ENCODE data around the gene ATP6V1G2.

ATP6V1G2 gene

DNA sequence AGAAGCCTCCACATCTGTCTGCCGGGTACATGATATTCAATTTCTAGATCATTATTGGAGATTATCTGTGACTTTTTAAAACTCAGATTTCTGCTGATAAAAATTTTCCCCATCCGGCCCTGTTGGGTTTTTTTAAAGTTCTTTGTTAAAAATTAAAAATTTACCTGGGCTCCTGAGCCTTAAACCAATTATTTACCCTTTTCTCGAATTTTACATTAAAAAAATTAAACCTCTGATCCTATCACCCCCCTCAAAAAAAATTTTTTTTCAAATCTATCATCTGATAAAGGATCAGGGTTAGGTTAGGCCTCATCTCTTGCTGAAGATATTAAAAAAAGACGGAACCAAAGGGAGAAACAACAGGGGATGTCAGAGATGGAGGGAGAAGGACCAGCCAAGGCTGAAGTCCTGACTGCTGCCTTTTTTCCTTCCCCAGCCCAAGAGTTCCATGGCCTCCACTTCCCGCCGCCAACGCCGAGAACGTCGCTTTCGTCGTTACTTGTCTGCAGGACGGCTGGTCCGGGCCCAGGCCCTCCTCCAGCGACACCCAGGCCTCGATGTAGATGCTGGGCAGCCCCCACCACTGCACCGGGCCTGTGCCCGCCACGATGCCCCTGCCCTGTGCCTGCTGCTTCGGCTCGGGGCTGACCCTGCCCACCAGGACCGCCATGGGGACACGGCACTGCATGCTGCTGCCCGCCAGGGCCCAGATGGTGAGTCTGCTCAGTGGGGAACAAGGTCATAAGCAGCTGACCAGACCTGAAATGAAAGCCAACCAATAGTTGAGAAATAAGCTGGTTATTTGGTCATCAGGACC is 1.5 kb upstream of the ATP6V1G2 start:
- no peak for DNase-seq (ENCODE audit: low read depth)

DNA sequence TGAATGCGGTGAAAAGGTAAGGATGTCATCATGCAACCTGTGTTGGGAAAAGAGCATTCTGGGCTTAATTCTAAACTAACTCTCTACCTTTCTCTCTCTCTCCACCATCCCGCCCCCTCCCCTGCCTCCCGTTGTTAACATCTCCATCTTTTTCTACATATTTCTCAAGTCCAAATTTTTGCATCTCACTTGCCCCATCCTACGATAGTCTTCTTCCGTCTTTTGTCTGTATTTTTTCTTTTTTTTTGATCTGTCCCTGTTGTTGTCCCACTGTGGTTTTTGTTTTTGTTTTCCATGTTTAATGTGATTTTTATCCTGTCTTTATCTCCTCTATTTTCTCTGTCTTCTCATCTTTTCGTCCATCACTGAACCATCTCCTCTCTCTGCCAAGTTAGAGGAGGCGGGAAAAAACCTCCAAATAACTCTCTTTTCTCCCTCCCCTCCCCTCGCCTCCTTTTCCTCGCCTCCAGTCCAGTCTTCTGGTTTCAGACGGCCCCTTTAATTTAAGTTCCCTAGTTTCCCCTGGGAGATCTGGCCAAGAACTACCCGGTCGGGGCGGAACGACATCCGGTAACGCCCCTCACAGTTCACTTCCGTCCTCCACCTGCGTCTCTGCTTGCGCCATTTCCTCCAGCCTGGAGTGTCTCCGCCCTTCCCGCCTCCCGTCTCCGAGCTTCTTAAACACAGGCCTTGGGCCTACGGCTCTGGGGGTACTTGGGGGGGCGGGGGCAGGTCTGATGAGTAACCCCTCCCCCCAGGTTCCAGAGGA is 734 bp upstream of the ATP6V1G2 start, which contains the start of gene NFKBIL1:
Gene NFKBIL1, plus strand, starts transcription at position 651 of the 769 bp plus-strand sequence. Its CDS starts 87 bp downstream, at position 738.
- DNase-seq (ENCODE audit: low read depth): peak; percentile 98

DNA sequence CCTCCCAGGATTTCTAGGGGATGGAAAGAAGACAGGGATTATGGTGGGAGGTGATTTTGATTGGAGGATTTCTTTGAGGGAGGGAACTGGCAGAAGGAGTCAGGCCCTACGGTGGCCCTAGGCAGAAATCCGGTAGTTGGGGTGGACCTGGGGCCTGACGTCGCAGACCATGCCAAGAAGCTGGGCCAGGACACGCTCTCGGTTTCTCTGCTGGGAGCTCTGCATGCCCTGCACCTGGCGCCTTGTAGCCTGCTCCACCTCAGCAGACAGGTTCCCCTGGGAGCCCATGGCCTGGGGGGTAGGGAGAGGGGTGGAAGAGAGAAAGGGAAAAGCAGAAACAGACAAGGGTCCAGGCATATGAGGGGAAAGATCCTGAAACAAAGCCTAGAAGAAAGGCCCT is 1.1 kb downstream of the ATP6V1G2 start:
- DNase-seq (ENCODE audit: low read depth): no peak

DNA sequence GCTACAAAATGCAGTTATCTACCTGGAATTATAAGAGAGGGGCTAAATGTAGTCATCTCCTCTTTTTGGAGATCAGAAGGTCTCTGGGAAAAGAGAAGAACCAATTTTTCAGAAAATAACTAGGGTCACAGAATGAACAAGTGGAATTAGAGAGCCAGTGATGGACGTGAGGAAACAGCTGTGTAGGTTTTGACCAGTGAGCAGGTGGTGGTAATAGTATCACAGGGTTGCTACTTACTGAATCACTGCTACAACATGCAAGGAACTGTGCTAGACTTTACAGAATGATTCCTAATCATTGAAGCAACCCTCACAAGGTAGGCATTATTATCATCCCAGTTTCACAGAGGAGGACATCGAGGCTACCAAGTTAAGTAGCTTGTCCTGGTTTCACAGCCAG is 1.7 kb downstream of the ATP6V1G2 start:
- DNase-seq (ENCODE audit: low read depth): no peak

DNA sequence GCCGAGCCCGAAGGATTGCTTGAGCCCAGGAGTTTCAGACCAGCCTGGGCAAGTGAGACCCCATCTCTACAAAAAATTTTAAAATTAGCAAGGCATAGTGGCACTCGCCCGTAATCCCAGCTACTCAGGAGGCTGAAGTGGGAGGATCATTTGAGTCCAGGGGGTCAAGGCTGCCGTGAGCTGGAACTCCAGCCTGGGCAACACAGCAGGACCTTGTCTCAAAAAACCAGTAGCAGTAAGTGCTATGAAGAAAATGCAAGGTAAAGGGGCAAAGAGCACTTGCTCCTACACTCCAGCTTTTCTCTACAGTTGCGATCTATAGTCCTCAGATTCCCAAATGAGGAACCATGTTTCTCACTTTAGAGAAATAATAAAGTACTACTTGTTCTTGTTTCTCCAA is 2.8 kb downstream of the ATP6V1G2 start:
- no peak for DNase-seq (ENCODE audit: low read depth)

DNA sequence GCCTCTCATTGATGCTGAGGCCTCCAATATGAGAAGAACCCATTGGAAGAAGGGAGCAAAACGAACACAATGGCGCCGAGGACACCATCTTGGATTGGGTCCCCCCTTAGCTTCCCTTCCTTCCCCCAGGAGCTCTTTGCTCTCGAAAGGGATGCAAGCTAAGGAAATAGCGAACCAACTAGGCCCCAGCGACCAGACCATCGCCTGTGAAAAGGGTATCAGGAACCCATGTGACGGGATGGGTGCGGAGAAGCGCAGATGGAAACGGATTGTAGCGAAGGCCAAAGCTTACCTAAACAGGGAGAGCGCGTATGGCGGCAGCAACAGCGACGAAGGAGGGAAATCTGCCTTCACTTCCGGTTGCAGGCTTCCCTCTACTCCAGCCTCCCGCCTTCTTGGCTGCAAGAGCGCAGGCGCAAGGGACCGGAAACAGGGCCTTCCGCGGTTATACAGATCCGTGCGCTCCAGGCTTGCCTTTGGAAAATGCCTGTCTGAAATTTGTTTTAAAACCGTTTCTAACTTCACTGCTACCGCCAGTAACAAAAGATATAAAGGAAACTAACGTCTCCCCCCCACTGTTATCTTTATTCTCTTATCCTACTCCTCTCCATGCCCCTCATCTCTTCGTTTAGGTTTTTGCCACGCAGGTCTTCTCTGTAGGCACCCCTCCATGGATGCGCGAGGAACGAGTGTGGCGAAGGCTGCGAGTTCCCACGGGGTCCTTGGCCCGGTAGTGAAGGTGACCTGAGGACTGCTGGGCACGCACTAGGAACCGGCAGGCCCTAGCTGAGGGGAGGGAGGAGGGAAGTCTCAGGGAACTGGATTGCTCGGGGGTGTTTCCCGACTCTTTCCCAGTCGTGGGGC is 4.5 kb downstream of the ATP6V1G2 start, which contains the start of gene DDX39B:
Gene DDX39B, minus strand, starts transcription at position 346 of the 864 bp plus-strand sequence. CDS start 1,471 bp downstream, outside the sequence.
- peak; percentile 97 for DNase-seq (ENCODE audit: low read depth)

DNA sequence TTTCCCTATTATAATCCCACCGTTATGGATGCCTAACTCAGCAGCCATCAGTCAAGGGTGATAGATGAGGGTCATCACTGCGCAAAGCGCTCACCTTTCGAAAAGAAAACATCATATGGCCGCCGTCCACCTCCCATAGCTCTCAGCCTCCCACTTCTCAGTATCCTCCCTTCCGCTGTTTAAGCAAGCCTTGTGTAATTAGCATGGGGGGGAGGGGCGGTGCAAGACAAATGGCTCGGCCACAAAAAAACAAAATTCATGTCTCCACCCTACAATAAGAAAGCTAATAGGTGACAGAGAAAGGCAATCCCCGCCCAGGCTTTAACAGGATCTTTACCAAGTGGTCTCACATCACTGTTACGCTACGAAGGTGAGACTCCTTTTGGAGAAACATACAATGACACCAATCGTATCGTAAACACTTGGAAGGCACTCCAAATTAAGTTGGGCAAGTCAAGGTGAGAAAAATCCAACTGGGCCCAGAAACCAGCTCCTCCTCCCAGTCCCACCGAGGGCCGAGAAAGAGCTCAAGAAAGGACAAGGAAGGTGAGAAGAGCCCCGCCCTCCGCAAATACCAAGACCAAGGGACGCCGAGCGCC is 5.2 kb downstream of the ATP6V1G2 start:
- DNase-seq (ENCODE audit: low read depth): peak; percentile 58

DNA sequence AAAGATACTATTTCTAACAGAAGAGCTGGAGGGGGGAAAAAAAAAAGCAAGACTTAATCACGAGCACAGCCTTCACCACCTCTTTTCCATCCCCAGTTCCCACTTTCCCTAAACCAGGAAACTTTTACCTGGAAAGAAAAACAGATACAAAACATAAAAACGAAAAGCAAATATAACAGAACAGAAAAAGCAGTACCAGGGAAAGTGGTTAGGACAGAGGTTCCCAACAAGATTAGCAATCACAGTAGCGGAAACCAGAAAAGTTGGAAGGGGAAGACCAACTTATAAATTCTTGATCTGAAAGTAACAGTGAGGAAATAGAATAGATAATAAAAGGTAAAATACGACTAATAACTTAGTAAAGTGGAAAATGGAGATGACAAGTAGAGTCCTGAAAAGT is 5.8 kb downstream of the ATP6V1G2 start:
- no peak for DNase-seq (ENCODE audit: low read depth)

DNA sequence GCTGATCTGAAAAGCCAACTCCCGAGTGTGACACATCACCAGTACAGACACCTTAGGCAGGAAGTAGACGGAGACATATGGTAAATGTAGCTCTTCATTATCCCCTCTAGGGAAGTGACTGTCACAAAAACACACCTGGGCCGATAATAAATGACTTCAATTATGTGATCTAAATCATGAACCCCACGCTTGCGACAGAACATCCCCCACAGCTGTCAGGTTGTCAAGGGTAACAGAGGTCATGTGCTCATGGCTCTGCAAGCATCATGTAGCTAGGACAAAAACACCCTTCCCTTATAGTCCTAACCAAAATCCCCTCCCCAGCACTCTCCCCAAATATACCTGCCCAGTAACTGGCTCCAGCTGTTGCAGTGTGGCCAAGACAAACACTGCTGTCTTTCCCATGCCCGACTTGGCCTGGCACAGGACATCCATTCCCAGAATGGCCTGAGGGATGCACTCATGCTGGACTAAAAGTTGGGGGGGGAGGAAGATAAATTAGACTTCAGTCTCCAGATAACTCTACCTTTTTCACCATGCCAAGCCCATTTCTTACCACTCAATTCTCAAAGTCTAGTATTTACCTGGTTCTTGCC is 7.5 kb downstream of the ATP6V1G2 start:
- DNase-seq (ENCODE audit: low read depth): no peak

DNA sequence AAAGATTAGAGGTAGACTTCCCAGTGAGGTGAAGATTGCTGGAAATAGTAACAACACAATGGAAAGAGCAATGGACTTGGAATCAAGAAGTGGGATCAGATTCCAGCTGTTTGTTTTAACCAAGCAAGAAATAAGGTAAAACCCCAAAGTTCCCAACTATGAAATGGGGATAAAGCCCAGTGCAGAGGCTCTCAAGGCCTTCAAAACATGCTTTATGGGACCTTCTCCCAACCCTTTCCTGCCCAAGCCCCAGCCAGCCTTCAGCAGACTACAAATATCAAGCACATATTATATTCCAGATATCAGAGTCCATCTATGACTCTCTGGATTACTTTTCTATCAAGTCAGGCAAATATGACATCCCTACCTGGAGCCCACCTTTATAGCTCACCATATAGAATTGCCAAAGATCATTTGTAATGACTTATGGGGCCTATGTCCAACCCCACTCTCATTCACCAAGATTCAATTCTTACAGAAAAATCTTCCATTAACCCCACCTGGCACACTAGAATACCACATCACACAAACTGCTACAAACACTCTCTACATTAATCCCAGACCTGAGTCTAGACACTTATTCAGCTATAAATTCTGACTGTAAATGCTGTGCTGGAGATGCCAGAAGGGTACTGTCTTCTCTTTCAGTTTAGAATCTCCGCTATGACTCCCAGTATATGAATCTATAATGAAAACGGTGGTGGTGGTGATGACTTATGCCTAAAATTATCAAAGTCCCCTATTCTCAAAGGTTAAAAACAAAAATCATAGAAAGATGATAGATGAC is 10.7 kb downstream of the ATP6V1G2 start:
- no peak for DNase-seq (ENCODE audit: low read depth)

DNA sequence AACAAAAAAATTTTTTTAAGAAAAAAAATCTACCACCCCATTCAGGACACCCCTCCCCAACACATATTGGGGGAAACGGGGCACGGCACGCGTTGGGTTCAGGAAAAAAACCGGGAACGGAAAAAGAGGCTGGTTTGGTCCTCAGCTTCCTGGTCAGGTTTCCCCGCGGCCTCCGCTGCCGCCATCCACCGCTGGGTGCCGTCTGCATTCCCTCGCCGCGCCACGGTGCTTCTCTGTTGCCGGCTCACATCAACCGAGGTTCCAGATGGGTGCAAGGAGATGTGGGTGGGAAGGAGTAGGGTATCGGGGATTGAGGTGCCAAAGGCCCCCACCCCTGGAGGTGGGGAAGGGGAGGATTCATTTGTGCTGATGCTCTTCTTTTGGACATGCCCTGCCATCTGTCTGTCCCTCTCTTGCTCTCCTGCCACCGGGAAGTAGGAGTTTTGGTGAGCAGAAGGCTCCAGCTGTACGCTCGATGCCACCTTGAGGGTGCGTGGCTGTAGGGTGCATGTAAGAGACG is 11.8 kb downstream of the ATP6V1G2 start:
- no peak for DNase-seq (ENCODE audit: low read depth)

DNA sequence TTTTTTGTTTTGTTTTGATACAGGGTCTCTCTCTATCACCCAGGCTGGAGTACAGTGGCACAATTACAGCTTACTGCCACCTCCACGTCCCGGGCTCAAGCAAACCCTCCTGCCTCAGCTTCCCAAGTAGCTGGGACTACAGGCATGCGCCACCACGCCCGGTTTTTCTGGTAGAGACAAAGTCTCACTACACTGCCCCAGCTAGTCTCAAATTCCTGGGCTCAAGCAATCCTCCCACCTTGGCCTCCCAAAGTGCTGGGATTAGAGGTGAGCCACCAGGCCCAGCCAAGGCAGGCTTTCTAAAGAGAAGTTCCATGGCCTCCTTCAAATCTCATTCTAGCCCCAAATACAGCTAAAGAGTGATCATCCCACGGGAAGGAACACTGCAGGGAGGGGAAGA is 12.4 kb downstream of the ATP6V1G2 start:
- DNase-seq (ENCODE audit: low read depth): no peak

DNA sequence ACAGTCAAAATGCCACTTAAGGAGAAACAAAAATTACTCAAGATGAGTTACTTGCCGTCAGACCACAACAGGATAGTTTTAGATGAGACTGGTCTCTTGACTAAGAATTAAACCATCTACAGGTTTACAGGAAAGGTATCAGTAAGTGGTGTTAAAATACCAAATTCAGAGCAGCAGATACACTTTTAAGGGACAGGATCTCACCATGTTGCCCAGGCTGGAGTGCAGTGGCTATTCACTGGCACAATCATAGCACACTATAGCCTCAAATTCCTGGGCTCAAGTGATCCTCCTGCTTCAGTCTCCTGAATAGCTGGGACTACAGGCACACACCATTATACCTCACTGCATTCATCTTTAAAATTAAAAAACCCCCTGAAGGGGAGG is 13.0 kb downstream of the ATP6V1G2 start:
- no peak for DNase-seq (ENCODE audit: low read depth)

DNA sequence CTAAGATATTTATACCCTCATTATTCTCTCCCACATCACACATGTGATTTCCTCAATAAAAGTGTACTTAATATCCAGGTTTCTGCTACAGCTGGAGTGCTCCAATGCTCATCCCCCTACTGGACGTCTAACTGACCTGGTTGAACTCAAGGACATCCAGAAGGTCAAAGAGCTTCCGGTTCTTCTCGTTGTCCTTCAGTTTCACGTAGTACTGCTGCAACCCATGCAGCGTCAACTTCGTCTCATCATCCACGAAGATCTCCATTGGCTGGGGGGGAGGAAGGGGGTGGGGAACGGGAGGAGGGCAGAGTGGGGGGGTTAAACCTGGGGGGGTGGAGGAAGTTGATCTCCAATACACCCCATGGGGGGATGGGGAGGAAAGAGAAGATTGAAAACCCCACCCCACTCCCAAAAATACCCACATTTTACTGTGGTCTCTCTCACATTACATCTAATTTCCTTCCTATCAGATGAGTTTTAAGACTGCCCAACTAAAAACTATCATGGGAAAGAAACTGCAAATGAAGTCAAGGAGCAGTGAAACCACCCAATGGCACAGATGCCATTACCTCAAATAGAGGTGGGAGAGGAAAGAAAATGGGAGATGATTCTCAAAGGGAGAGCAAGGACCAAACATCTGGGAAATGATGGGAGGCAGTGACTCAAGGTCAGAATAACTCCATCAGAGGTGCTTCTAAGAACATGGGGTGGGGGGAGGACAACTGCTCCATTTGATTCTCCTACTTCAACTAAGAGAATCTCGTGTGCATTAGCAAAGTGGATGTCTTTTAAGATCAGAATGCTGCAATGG is 13.6 kb downstream of the ATP6V1G2 start:
- no peak for DNase-seq (ENCODE audit: low read depth)

DNA sequence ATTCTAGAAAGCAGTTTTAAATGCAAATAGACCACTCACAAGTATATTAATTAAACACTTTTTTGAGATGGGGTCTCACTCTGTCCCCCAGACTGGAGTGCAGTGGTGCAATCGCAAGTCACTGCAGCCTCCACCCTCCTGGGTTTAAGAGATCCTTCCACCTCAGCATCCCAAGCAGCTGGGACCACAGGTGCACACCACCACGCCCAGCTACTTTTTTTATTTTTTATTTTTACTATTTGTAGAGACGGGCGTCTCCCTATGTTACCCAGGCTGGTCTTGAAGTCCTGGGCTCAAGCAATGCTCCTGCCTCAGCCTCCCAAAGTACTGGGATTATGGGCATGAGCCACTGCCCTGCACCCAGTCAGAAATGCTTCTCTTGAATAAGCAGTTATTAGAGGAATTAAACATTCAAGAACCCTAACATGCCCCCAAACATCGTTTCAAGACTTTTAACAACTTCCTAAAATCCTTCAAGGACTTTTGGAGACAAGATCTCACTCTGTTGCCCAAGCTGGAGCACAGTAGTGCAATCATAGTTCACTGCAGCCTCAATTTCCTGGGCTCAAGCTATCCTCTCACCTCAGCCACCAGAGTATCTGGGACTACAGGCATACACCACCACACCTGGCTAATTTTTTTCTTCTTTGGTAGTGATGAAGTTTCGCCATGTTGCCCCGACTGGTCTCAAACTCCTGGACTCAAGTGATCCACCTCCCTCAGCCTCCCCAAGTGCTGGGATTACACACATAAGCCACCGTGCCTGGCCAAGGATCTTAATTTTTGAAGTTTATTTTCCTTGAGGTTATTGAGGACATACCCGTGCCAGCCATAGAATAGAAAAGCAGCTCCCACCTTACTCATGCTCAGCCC is 14.4 kb downstream of the ATP6V1G2 start:
- no peak for DNase-seq (ENCODE audit: low read depth)

DNA sequence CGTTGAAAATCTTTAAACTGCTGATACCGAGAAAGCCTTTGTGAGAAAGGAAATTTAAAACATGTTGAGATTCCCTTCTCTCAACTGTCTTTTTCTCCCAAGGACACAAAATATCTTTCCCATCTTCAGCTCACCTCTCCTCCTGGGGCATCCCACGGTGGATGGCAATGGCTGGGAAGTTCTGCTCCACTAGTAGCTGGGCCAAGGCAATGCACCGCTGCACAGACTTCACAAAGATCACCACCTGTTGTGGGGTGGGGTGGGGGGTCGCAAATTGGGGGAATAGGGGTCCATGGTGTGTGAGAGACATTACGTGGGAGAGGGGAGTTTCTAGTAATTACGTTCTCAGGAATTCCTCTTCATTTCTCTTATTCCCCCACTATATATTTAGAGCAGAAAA is 15.2 kb downstream of the ATP6V1G2 start:
- no peak for DNase-seq (ENCODE audit: low read depth)

DNA sequence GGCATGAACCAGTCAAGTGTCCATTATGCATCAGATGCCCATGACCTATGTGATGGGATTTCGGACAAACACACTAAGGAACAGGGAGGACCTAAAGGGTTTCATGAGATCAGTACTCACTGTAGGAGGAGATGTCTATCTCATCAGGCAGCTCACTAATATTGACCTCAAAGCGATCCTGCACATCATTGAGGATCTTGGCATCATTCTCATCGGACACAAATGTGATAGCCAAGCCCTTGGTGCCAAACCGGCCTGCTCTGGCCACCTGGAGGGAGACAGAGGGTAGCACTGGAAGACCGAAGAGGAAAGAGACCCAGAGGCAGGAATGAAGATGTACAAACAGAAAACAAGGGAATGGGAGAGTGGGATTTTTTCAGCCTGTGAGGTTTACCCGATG is 15.7 kb downstream of the ATP6V1G2 start:
- no peak for DNase-seq (ENCODE audit: low read depth)

DNA sequence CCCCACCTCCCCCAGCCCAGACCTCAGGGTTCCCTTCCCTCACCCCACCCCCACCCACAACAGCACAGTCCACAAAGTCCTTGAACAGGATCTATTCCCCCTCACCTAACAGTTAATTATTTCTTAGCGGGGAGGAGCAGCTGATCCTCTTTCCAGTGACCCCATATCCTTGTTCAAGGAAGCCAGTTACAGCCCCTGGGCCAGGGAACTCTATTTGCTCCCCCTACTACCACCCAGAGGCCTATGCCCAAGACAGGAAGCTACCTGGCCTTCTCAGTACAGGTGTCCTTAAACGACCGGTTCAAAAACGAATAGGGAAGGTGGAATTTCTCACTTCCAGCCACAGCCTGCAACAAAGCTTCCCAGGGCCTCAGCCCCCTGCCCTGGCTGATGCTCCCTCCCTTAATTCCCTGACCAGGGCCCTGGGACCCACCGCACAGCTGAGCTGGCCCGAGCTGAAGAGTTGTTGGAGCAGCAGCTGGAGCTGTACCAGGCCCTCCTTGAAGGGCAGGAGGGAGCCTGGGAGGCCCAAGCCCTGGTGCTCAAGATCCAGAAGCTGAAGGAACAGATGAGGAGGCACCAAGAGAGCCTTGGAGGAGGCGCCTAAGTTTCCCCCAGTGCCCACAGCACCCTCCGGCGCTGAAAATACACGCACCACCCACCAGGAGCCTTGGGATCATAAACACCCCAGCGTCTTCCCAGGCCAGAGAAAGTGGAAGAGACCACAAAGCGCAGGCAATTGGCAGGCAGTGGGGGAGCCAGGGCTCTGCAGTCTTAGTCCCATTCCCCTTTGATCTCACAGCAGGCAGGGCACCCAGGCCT is 16.9 kb downstream of the ATP6V1G2 start:
- DNase-seq (ENCODE audit: low read depth): no peak
